GM12801 (cell line): ENCODE results near the gene MAP3K5.

Experiments used
- CTCF ChIP-seq: IDR thresholded peaks from one replicate; pipeline ENCODE4 v1.5.1; 2011; ENCODE audit warnings: control low read depth; ENCODE audit not compliant: insufficient read length; ENCODE audit errors: extremely low read depth

The MAP3K5 gene

GRCh38 chr6:136775081-136775480 is 17.2 kb downstream of the MAP3K5 start:
- no peak for TF ChIP-seq CTCF

GRCh38 chr6:136774228-136775041 is 17.8 kb downstream of the MAP3K5 start:
- no peak for TF ChIP-seq CTCF

- no peak for TF ChIP-seq CTCF
Observed at GRCh38 chr6:136773473-136773796, 18.8 kb downstream of the MAP3K5 start.

GRCh38 chr6:136772685-136773472 is 19.4 kb downstream of the MAP3K5 start:
- no peak for TF ChIP-seq CTCF

- no peak for TF ChIP-seq CTCF
Observed at GRCh38 chr6:136771306-136771705, 21.0 kb downstream of the MAP3K5 start.

- TF ChIP-seq CTCF = no peak
Observed at GRCh38 chr6:136769759-136770158, 22.5 kb downstream of the MAP3K5 start.

GRCh38 chr6:136769124-136769523 is 23.2 kb downstream of the MAP3K5 start:
- no peak for TF ChIP-seq CTCF
